ENCODE measurements around the gene SLC25A53. TPM values are rescaled to one million over a fixed set of nuclear protein-coding genes. Genes with fewer than 3 reads are reported as not detected.

SLC25A53 gene, protein sequence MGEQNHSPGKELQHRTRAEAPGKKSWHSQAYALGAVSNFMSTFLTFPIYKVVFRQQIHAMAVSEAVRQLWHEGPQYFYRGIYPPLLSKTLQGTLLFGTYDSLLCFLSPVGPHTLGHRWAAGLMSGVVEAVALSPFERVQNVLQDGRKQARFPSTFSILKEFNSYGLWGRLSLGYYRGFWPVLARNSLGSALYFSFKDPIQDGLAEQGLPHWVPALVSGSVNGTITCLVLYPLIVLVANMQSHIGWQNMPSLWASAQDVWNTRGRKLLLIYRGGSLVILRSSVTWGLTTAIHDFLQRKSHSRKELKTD
- 1 to 10 TPM; 3.7 to 7.5 (median 5.9) TPM for total RNA-seq

DNA sequence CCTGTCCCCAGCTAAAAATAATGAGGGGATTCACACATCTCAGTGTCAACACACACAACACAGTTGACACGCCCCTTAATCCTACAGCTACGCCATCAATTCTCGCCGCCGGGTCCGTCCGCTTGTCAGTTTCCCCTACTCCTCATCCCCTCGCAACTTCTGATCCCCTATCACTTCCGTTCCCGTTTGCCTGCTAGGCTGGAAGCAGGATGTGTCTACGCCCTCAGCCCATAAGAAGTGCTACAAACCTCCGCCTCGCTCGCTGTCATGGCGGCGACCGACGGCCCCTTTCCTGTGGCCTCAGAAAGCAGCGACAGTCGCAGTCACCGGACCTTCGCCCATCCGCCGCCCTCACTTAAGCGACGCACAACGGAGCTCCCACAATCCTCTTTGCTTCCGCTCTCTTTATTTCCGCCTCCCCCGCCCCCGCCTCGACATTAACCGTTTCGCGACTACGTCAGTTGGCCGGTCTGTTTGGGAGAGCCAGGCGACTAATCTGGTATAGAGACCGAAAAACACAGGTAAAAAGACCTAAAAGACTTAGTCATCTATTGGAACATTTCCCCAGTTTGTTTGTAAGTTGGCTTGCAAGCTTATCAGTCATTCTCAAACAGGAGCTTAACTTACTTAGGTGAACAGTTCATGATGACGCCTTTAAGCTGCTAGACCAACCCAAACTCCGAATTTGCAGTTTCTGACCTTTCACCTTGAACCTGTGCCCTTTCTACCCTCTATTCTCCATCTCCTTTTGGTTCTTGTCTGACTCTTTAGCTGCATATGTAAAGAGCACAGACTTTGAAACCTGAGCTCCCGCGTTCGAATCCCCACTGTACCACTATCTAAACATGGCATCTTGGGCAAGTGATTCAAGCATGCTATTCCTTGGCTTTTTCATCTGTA lies at the start of gene SLC25A53:
Gene SLC25A53, minus strand, starts transcription at position 380 of the 900 bp plus-strand sequence. CDS start 51,752 bp downstream, outside the sequence.
- 1 to 42% methylated on average over 40 to 44 of the region's 44 CpGs for WGBS, 2 donors
- DNase-seq (ENCODE audit: low spot score in 2 of 2), result peak; percentile 60 to 94
- H3K4me3 ChIP-seq (ENCODE audit: low read depth, poor library complexity, severe bottlenecking), result peak within 1 kb of the TSS; percentile 25
- intact Hi-C loops (cut with DNase I; ENCODE audit: low total_unique reads), result no loop called here
- TF ChIP-seq, protein P1, sequence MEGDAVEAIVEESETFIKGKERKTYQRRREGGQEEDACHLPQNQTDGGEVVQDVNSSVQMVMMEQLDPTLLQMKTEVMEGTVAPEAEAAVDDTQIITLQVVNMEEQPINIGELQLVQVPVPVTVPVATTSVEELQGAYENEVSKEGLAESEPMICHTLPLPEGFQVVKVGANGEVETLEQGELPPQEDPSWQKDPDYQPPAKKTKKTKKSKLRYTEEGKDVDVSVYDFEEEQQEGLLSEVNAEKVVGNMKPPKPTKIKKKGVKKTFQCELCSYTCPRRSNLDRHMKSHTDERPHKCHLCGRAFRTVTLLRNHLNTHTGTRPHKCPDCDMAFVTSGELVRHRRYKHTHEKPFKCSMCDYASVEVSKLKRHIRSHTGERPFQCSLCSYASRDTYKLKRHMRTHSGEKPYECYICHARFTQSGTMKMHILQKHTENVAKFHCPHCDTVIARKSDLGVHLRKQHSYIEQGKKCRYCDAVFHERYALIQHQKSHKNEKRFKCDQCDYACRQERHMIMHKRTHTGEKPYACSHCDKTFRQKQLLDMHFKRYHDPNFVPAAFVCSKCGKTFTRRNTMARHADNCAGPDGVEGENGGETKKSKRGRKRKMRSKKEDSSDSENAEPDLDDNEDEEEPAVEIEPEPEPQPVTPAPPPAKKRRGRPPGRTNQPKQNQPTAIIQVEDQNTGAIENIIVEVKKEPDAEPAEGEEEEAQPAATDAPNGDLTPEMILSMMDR (IDR thresholded peaks at IDR 0.05), result no peak
- TF ChIP-seq POLR2A (IDR thresholded peaks at IDR 0.05), result no peak

DNA sequence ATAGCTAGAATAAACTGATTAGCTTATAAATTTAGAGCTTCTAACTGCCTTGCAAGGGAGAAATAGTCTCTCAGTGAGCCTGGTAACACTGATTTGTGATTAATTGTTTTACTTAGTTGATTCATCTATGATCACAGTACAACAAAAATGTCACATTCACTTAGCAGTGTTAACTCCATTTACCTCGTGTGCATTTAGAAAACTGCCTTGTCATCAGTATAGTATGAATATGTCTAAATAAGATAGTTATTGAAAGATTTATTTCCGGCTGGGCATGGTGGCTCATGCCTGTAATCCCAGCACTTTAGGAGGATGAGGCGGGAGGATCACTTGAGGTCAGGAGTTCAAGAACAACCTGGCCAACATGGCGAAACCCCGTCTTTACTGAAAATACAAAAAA lies 48.7 kb upstream of the SLC25A53 start:
- WGBS, 2 donors, result 80 to 91% methylated on average over 5 of the region's 5 CpGs
- intact Hi-C loops (cut with DNase I; ENCODE audit: low total_unique reads), result no loop called here
- no peak for DNase-seq (ENCODE audit: low spot score in 2 of 2)
- TF ChIP-seq, protein P1 (IDR thresholded peaks at IDR 0.05), result no peak
- no peak overlapping the region for H3K4me3 ChIP-seq (ENCODE audit: low read depth, poor library complexity, severe bottlenecking)

DNA sequence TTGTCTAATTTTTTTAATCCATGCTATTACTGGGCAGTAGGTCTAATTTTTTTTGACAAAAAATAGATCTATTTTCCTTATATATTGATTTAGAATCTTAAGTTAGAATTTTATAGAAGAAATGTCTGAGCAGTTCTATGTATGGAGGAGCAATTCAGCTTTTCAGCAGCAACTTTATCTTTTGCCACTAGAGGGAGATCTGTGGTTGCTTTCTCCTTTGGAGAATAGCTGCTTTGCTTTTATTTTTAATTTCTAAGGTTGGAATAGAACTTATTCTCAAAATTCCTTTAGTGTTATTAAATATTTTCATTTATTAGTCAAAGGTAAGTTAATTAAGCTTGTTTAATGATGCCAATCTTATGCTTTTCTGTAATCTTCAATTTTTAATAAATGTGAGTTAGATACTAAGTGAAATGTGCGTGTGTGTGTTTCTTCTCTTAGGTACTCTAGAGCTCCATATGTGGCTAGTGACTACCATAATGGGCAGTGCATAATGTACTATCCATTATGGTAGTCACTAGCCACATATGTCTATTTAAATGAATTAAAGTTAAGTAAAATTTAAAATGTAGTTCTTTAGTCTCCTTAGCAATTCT lies 38.8 kb upstream of the SLC25A53 start:
- TF ChIP-seq POLR2A (IDR thresholded peaks at IDR 0.05), result no peak
- TF ChIP-seq, protein P1 (IDR thresholded peaks at IDR 0.05), result no peak
- whole genome bisulfite sequencing, 2 donors, result 90 to 98% methylated on average over 1 of the region's 1 CpG
- intact Hi-C loops (cut with DNase I; ENCODE audit: low total_unique reads), result no loop called here
- no peak for DNase-seq (ENCODE audit: low spot score in 2 of 2)
- no peak overlapping the region for H3K4me3 ChIP-seq (ENCODE audit: low read depth, poor library complexity, severe bottlenecking)

DNA sequence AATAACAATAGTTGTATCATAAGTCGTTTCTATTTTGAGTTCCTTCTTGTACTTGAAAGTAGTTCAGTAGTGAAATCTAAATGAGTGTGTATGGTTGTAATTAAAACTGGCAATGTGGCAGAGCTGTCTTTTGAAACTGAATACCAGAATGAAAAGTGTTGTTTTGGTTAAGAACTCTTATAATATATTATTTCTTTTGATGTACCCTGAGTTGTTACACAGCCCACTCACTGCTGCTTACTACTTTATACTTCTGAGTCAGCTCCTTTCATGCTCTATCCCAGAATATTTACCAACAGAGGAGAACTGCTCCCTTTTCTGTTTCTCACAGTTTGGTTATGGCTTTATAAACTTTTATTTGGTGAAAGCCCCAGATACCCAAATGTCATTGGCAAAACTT lies 38.2 kb upstream of the SLC25A53 start:
- 15 to 27% methylated on average over 1 of the region's 1 CpG for WGBS, 2 donors
- no peak for DNase-seq (ENCODE audit: low spot score in 2 of 2)
- H3K4me3 ChIP-seq (ENCODE audit: low read depth, poor library complexity, severe bottlenecking), result no peak overlapping the region
- intact Hi-C loops (cut with DNase I; ENCODE audit: low total_unique reads), result no loop called here
- TF ChIP-seq, protein P1 (IDR thresholded peaks at IDR 0.05), result no peak
- TF ChIP-seq POLR2A (IDR thresholded peaks at IDR 0.05), result no peak

DNA sequence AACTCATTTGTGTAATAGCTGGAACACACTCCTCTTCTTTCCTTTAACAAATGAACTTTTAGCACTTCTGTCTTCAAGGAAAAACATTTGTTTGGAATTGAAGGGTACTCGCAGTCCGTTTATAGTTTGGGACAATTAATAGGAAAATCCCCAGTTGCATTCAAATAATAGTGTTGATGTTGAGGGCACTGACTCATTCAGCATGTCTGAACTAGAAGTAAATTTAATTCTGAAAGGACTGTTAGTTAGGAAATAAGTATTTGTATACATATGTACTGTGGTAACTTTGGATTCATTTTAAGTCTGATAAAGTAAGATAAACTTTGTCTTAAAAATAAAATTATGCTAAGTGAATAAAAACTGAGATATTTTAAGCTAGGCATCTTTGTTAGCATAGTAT lies 36.7 kb upstream of the SLC25A53 start:
- no peak overlapping the region for H3K4me3 ChIP-seq (ENCODE audit: low read depth, poor library complexity, severe bottlenecking)
- no peak for DNase-seq (ENCODE audit: low spot score in 2 of 2)
- no peak for TF ChIP-seq POLR2A (IDR thresholded peaks at IDR 0.05)
- intact Hi-C loops (cut with DNase I; ENCODE audit: low total_unique reads), result no loop called here
- WGBS, 2 donors, result 39 to 57% methylated on average over 2 of the region's 2 CpGs

DNA sequence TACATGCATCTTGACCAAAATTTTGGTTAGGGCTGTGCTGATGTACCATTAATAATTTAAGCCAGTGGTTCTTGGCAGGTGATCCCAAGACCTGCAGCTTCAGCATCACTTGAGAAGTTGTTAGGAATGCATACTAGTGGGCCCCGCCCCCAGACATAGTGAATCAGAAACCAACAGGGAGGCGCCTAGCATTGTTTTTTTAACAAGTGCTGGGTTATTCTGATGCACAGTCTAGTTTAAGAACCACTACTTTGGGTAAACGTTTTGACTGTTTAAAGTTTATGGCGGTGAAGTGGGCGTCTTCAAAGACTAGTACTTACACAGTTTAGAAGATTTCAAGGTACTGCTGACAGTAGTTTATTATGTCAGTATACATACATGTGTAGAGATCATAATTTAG lies 33.0 kb upstream of the SLC25A53 start:
- no peak for DNase-seq (ENCODE audit: low spot score in 2 of 2)
- 49 to 71% methylated on average over 5 of the region's 5 CpGs for WGBS, 2 donors
- TF ChIP-seq POLR2A (IDR thresholded peaks at IDR 0.05), result no peak
- TF ChIP-seq, protein P1 (IDR thresholded peaks at IDR 0.05), result no peak
- H3K4me3 ChIP-seq (ENCODE audit: low read depth, poor library complexity, severe bottlenecking), result no peak overlapping the region
- intact Hi-C loops (cut with DNase I; ENCODE audit: low total_unique reads), result no loop called here

All from lower leg skin (tissue), 4 donors.